ENCODE data around the gene MNAT1. TPM values are rescaled to one million over a fixed set of nuclear protein-coding genes. Genes with fewer than 3 reads are reported as not detected.
"Not testable (repeated sequence)": the region's sequence is repeated elsewhere in the genome, so short reads cannot be mapped to it uniquely, and the experiment has no call there.

Gene MNAT1
- total RNA-seq, 3 donors from 2014 or later (not counting 1 experiment from before 2014, with no cell fraction given), result 33.8 to 45.4 (median 34.0) TPM

DNA sequence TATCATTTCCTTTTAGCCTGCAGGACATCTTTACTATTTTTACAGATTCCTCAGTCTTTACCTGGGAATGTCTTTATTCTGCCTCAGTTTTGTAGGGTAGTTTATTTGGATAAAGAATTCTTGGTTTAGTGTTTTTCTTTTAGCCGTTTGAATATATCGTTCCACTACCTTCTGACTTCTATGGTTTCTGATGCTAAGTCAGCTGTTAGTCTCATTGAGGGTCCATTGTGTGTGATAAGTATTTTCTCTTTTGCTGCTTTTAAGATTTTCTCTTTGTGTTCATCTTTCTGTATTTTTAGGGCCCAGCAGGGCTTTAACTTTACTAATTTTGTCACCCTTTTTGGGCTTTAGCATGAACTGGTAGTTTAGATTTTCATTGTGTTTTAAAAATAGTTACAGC, 113.5 kb downstream of the MNAT1 start:
- 85% methylated on average over 2 of the region's 2 CpGs for WGBS (ENCODE audit: insufficient coverage)
- no peak overlapping the region for H3K27ac Mint-ChIP-seq
- ATAC-seq, result no peak
- Histone ChIP-seq H3K9me3 (ENCODE audit: control insufficient read depth, insufficient read depth, low read length) (no peaks in the 10 kb centered on the region), H3K27me3 (ENCODE audit: control insufficient read depth, insufficient read depth, low read length) (no peaks in the 10 kb centered on the region), H3K27ac (ENCODE audit: low read length) (no peak overlapping the region), H3K4me3 (ENCODE audit: low read length) (no peak overlapping the region), H3K4me1 (ENCODE audit: control insufficient read depth, insufficient read depth, low read length) (no peaks in the 10 kb centered on the region), H3K36me3 (ENCODE audit: control insufficient read depth, insufficient read depth, low read length) (no peaks in the 10 kb centered on the region)
- intact Hi-C loops (cut with micrococcal nuclease), result no loop called here
- DNase-seq, result no peak
- H3K4me3 Mint-ChIP-seq, result no peak overlapping the region
- peaks cover 17 to 20% of the 10 kb centered on the region in 2 donors for H3K4me1 Mint-ChIP-seq
- H3K36me3 Mint-ChIP-seq, result peaks cover 36% of the 10 kb centered on the region
- TF ChIP-seq, protein P1, sequence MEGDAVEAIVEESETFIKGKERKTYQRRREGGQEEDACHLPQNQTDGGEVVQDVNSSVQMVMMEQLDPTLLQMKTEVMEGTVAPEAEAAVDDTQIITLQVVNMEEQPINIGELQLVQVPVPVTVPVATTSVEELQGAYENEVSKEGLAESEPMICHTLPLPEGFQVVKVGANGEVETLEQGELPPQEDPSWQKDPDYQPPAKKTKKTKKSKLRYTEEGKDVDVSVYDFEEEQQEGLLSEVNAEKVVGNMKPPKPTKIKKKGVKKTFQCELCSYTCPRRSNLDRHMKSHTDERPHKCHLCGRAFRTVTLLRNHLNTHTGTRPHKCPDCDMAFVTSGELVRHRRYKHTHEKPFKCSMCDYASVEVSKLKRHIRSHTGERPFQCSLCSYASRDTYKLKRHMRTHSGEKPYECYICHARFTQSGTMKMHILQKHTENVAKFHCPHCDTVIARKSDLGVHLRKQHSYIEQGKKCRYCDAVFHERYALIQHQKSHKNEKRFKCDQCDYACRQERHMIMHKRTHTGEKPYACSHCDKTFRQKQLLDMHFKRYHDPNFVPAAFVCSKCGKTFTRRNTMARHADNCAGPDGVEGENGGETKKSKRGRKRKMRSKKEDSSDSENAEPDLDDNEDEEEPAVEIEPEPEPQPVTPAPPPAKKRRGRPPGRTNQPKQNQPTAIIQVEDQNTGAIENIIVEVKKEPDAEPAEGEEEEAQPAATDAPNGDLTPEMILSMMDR (IDR thresholded peaks at IDR 0.05), result no peak
- H3K27me3 Mint-ChIP-seq (ENCODE audit: low read depth in 2 of 2), result no peaks in the 10 kb centered on the region
- peaks cover 4 to 13% of the 10 kb centered on the region in 2 donors for H3K9me3 Mint-ChIP-seq

GRCh38 chr14:60851692-60852091, 117.1 kb downstream of the MNAT1 start:
- peaks cover 42% of the 10 kb centered on the region for H3K36me3 Mint-ChIP-seq
- H3K36me3 ChIP-seq (ENCODE audit: control insufficient read depth, insufficient read depth, low read length); H3K27ac ChIP-seq (ENCODE audit: low read length); H3K9me3 ChIP-seq (ENCODE audit: control insufficient read depth, insufficient read depth, low read length); ATAC-seq; DNase-seq; H3K4me1 Mint-ChIP-seq; H3K4me1 ChIP-seq (ENCODE audit: control insufficient read depth, insufficient read depth, low read length); H3K4me3 ChIP-seq (ENCODE audit: low read length); H3K27me3 Mint-ChIP-seq (ENCODE audit: low read depth in 2 of 2); H3K27me3 ChIP-seq (ENCODE audit: control insufficient read depth, insufficient read depth, low read length); H3K27ac Mint-ChIP-seq; H3K4me3 Mint-ChIP-seq; intact Hi-C loops (cut with micrococcal nuclease): not testable (repeated sequence)
- peaks cover 4 to 13% of the 10 kb centered on the region in 2 donors for H3K9me3 Mint-ChIP-seq
- 96% methylated on average over 5 of the region's 5 CpGs for WGBS (ENCODE audit: insufficient coverage)

DNA sequence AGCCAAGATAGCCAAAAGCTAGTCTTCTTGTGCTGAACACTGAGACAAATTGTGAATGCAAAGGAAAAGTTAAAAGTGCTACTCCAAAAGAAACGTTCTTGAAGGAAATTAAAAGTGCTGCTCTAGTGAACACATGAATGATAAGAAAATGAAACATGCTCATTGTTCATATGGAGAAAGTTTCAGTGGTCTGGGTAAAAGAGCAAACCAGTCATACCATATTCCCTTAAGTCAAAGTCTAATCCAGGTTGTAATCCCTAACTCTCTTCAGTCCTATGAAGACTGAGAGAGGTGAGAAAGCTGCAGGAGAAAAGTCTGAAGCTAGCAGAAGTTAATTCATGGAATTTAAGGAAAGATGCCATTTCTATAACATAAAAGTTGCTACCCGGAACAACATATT, 121.5 kb downstream of the MNAT1 start:
- H3K4me3 ChIP-seq (ENCODE audit: low read length), result no peak overlapping the region
- intact Hi-C loops (cut with micrococcal nuclease), result no loop called here
- no peaks in the 10 kb centered on the region for H3K36me3 ChIP-seq (ENCODE audit: control insufficient read depth, insufficient read depth, low read length)
- Mint-ChIP-seq H3K9me3 (peaks cover 2 to 6% of the 10 kb centered on the region in 2 donors), H3K27ac (no peak overlapping the region), H3K27me3 (ENCODE audit: low read depth in 2 of 2) (no peaks in the 10 kb centered on the region), H3K4me3 (no peak overlapping the region), H3K36me3 (peaks cover 17% of the 10 kb centered on the region), H3K4me1 (peaks cover 8% of the 10 kb centered on the region in 2 donors)
- no peaks in the 10 kb centered on the region for H3K4me1 ChIP-seq (ENCODE audit: control insufficient read depth, insufficient read depth, low read length)
- ATAC-seq (no peak), DNase-seq (no peak)
- TF ChIP-seq, protein P1 (IDR thresholded peaks at IDR 0.05), result no peak
- H3K27ac ChIP-seq (ENCODE audit: low read length), result no peak overlapping the region
- no peaks in the 10 kb centered on the region for H3K27me3 ChIP-seq (ENCODE audit: control insufficient read depth, insufficient read depth, low read length)
- 71% methylated on average over 1 of the region's 2 CpGs for WGBS (ENCODE audit: insufficient coverage)
- no peaks in the 10 kb centered on the region for H3K9me3 ChIP-seq (ENCODE audit: control insufficient read depth, insufficient read depth, low read length)

- intact Hi-C loops (cut with micrococcal nuclease), result no loop called here
- 86% methylated on average over 1 of the region's 2 CpGs for WGBS (ENCODE audit: insufficient coverage)
- Histone ChIP-seq H3K4me3 (ENCODE audit: low read length) (no peak overlapping the region), H3K9me3 (ENCODE audit: control insufficient read depth, insufficient read depth, low read length) (no peaks in the 10 kb centered on the region), H3K27me3 (ENCODE audit: control insufficient read depth, insufficient read depth, low read length) (no peaks in the 10 kb centered on the region), H3K36me3 (ENCODE audit: control insufficient read depth, insufficient read depth, low read length) (no peaks in the 10 kb centered on the region), H3K4me1 (ENCODE audit: control insufficient read depth, insufficient read depth, low read length) (no peaks in the 10 kb centered on the region), H3K27ac (ENCODE audit: low read length) (no peak overlapping the region)
- Mint-ChIP-seq H3K36me3 (peaks cover 5% of the 10 kb centered on the region), H3K4me3 (no peak overlapping the region), H3K27me3 (ENCODE audit: low read depth in 2 of 2) (no peaks in the 10 kb centered on the region), H3K9me3 (peaks cover 0 to 3% of the 10 kb centered on the region in 2 donors), H3K27ac (no peak overlapping the region), H3K4me1 (peaks cover 2 to 3% of the 10 kb centered on the region in 2 donors)
- TF ChIP-seq, protein P1 (IDR thresholded peaks at IDR 0.05), result no peak
- DNase-seq (no peak), ATAC-seq (no peak)
These were observed 125.0 kb downstream of the MNAT1 start for GRCh38 chr14:60859525-60859924.

All from natural killer cell (primary cell).